SU-DHL-6 (cell line): Measurements from ENCODE around the gene TRAIP.

Experiments
- CTCF ChIP-seq: fragments of 200-600 bp; sonication (generic); IDR thresholded peaks from one replicate; pipeline ENCODE4 v1.5.1; 2017; ENCODE audit warnings: antibody characterized with exemption, mild to moderate bottlenecking, low read length, moderate library complexity; ENCODE audit not compliant: insufficient read depth, poor library complexity, severe bottlenecking
- EZH2phosphoT487 ChIP-seq: fragments of 200-600 bp; sonication (generic), shearing (Covaris generic); conservative IDR thresholded peaks from 2 replicates; pipeline ENCODE4 v1.6.1; 2018; ENCODE audit warnings: mild to moderate bottlenecking, antibody characterized with exemption, low read length, moderate library complexity, mixed read lengths

DNA sequence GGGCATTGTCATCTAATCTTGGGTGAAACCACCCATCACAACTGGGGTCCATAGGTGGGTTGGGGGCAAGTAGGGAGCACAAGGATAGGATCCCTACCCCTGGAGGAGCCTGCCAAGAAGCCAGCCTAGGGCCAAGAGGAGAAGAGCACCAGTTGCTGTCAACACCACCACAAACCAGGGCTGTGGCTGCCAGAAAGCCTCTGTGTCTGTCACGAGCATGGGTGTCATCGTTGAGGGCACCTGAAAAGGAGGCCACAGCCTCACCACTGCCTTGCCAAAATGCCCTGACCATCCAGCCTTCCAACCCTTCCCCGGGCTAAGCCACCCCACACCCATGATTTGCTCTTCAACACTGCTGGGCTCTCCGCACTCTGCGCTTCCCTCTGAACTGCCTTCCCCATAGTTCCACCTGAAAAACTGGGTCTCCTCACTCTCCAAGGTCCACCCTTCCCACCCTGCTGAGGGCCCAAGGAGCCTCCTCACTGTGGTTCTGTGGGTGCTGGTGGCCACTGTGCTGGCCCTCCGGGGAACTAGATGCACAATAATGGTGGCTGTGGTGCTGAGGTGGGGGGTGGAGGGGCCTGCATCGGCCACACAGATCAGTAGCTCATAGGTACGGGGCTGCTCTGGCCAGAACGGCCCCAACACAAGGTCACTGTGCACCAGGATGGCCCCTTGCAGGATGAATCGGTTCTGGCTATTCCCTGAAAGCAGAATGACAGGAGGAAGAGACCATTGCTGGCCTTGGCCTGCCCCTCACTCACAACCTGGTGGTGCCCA is 63.8 kb downstream of the TRAIP start:
- no peak for TF ChIP-seq CTCF
- TF ChIP-seq EZH2phosphoT487: no peak
